Measurements from ENCODE around the gene MLLT10. TPM values are rescaled to one million over a fixed set of nuclear protein-coding genes. Genes with fewer than 3 reads are reported as not detected.

The MLLT10 gene
- polyA plus RNA-seq, 4 donors: 8.9 to 34.3 (median 13.4) TPM

- Histone ChIP-seq H3K4me3 (ENCODE audit: low read depth in 1 of 3, low read length in 3 of 3) (no peak overlapping the region), H3K9me3 (ENCODE audit: control insufficient read depth in 2 of 2, insufficient read depth in 1 of 2, low read depth in 1 of 2, low read length in 1 of 2) (no peaks in the 10 kb centered on the region), H3K27me3 (ENCODE audit: control insufficient read depth in 3 of 3, insufficient read depth in 3 of 3, low read length in 3 of 3) (peaks cover 0 to 10% (median 0%) of the 10 kb centered on the region in 3 donors), H3K27ac (ENCODE audit: low read depth in 1 of 3, low read length in 2 of 3) (peak overlapping the region in 1 of 3 donors; percentile 69), H3K4me1 (ENCODE audit: control insufficient read depth in 3 of 3, insufficient read depth in 2 of 3, low read depth in 1 of 3, low read length in 2 of 3) (peaks cover 0 to 21% (median 0%) of the 10 kb centered on the region in 3 donors), H3K36me3 (ENCODE audit: control insufficient read depth in 3 of 3, insufficient read depth in 2 of 3, low read depth in 1 of 3, low read length in 3 of 3) (no peaks in the 10 kb centered on the region)
- DNase-seq (no peak), FAIRE-seq (no peak)
- 63 to 70% (median 69%) methylated on average over 3 of the region's 3 CpGs for WGBS, 3 donors
Observed at GRCh38 chr10:21506351-21506750, 27.7 kb upstream of the MLLT10 start.

GRCh38 chr10:21507150-21507549 is 26.9 kb upstream of the MLLT10 start:
- FAIRE-seq: no peak
- WGBS, 3 donors: 87 to 90% (median 90%) methylated on average over 21 of the region's 21 CpGs

GRCh38 chr10:21508706-21509331 is 25.2 kb upstream of the MLLT10 start:
- WGBS, 3 donors: 91 to 94% (median 92%) methylated on average over 42 to 43 of the region's 43 CpGs
- Histone ChIP-seq H3K27ac (ENCODE audit: low read depth in 1 of 3, low read length in 2 of 3) (no peak overlapping the region), H3K9me3 (ENCODE audit: control insufficient read depth in 2 of 2, insufficient read depth in 1 of 2, low read depth in 1 of 2, low read length in 1 of 2) (no peaks in the 10 kb centered on the region), H3K4me3 (ENCODE audit: low read depth in 1 of 3, low read length in 3 of 3) (no peak overlapping the region), H3K4me1 (ENCODE audit: control insufficient read depth in 3 of 3, insufficient read depth in 2 of 3, low read depth in 1 of 3, low read length in 2 of 3) (peaks cover 0 to 32% (median 0%) of the 10 kb centered on the region in 3 donors), H3K27me3 (ENCODE audit: control insufficient read depth in 3 of 3, insufficient read depth in 3 of 3, low read length in 3 of 3) (peaks cover 0 to 7% (median 0%) of the 10 kb centered on the region in 3 donors), H3K36me3 (ENCODE audit: control insufficient read depth in 3 of 3, insufficient read depth in 2 of 3, low read depth in 1 of 3, low read length in 3 of 3) (no peaks in the 10 kb centered on the region)
- no peak for DNase-seq
- no peak for FAIRE-seq

More at GRCh38 chr10:21507150-21507549, 26.9 kb upstream of the MLLT10 start:
- no peak overlapping the region for H3K4me3 ChIP-seq (ENCODE audit: low read depth in 1 of 3, low read length in 3 of 3)
- no peaks in the 10 kb centered on the region for H3K9me3 ChIP-seq (ENCODE audit: control insufficient read depth in 2 of 2, insufficient read depth in 1 of 2, low read depth in 1 of 2, low read length in 1 of 2)
- H3K27me3 ChIP-seq (ENCODE audit: control insufficient read depth in 3 of 3, insufficient read depth in 3 of 3, low read length in 3 of 3): peaks cover 0 to 7% (median 0%) of the 10 kb centered on the region in 3 donors
- H3K27ac ChIP-seq (ENCODE audit: low read depth in 1 of 3, low read length in 2 of 3): no peak overlapping the region
- peaks cover 0 to 27% (median 0%) of the 10 kb centered on the region in 3 donors for H3K4me1 ChIP-seq (ENCODE audit: control insufficient read depth in 3 of 3, insufficient read depth in 2 of 3, low read depth in 1 of 3, low read length in 2 of 3)
- DNase-seq: no peak
- H3K36me3 ChIP-seq (ENCODE audit: control insufficient read depth in 3 of 3, insufficient read depth in 2 of 3, low read depth in 1 of 3, low read length in 3 of 3): no peaks in the 10 kb centered on the region

- WGBS, 3 donors: 81 to 94% (median 93%) methylated on average over 42 to 58 of the region's 58 CpGs
- Histone ChIP-seq H3K36me3 (ENCODE audit: control insufficient read depth in 3 of 3, insufficient read depth in 2 of 3, low read depth in 1 of 3, low read length in 3 of 3) (no peaks in the 10 kb centered on the region), H3K27me3 (ENCODE audit: control insufficient read depth in 3 of 3, insufficient read depth in 3 of 3, low read length in 3 of 3) (peaks cover 0 to 7% (median 0%) of the 10 kb centered on the region in 3 donors), H3K9me3 (ENCODE audit: control insufficient read depth in 2 of 2, insufficient read depth in 1 of 2, low read depth in 1 of 2, low read length in 1 of 2) (no peaks in the 10 kb centered on the region), H3K27ac (ENCODE audit: low read depth in 1 of 3, low read length in 2 of 3) (no peak overlapping the region), H3K4me1 (ENCODE audit: control insufficient read depth in 3 of 3, insufficient read depth in 2 of 3, low read depth in 1 of 3, low read length in 2 of 3) (peaks cover 0 to 32% (median 0%) of the 10 kb centered on the region in 3 donors), H3K4me3 (ENCODE audit: low read depth in 1 of 3, low read length in 3 of 3) (peak overlapping the region in 1 of 3 donors; percentile 46)
- no peak for FAIRE-seq
- DNase-seq: no peak
Observed at GRCh38 chr10:21509341-21510240, 24.4 kb upstream of the MLLT10 start.

GRCh38 chr10:21510241-21511094 is 23.6 kb upstream of the MLLT10 start:
- peaks cover 0 to 37% (median 0%) of the 10 kb centered on the region in 3 donors for H3K4me1 ChIP-seq (ENCODE audit: control insufficient read depth in 3 of 3, insufficient read depth in 2 of 3, low read depth in 1 of 3, low read length in 2 of 3)
- no peak for FAIRE-seq
- H3K4me3 ChIP-seq (ENCODE audit: low read depth in 1 of 3, low read length in 3 of 3): peak overlapping the region in 1 of 3 donors; percentile 46
- no peaks in the 10 kb centered on the region for H3K36me3 ChIP-seq (ENCODE audit: control insufficient read depth in 3 of 3, insufficient read depth in 2 of 3, low read depth in 1 of 3, low read length in 3 of 3)
- H3K27me3 ChIP-seq (ENCODE audit: control insufficient read depth in 3 of 3, insufficient read depth in 3 of 3, low read length in 3 of 3): peaks cover 0 to 7% (median 4%) of the 10 kb centered on the region in 3 donors
- H3K9me3 ChIP-seq (ENCODE audit: control insufficient read depth in 2 of 2, insufficient read depth in 1 of 2, low read depth in 1 of 2, low read length in 1 of 2): no peaks in the 10 kb centered on the region
- DNase-seq: no peak
- WGBS, 3 donors: 38 to 72% (median 62%) methylated on average over 32 to 39 of the region's 39 CpGs
- H3K27ac ChIP-seq (ENCODE audit: low read depth in 1 of 3, low read length in 2 of 3): peak overlapping the region in 1 of 3 donors; percentile 45

- no peaks in the 10 kb centered on the region for H3K9me3 ChIP-seq (ENCODE audit: control insufficient read depth in 2 of 2, insufficient read depth in 1 of 2, low read depth in 1 of 2, low read length in 1 of 2)
- DNase-seq: no peak
- 87 to 90% (median 87%) methylated on average over 2 of the region's 2 CpGs for WGBS, 3 donors
- no peak for FAIRE-seq
- no peak overlapping the region for H3K4me3 ChIP-seq (ENCODE audit: low read depth in 1 of 3, low read length in 3 of 3)
- H3K36me3 ChIP-seq (ENCODE audit: control insufficient read depth in 3 of 3, insufficient read depth in 2 of 3, low read depth in 1 of 3, low read length in 3 of 3): no peaks in the 10 kb centered on the region
- peaks cover 0 to 7% (median 5%) of the 10 kb centered on the region in 3 donors for H3K27me3 ChIP-seq (ENCODE audit: control insufficient read depth in 3 of 3, insufficient read depth in 3 of 3, low read length in 3 of 3)
- H3K4me1 ChIP-seq (ENCODE audit: control insufficient read depth in 3 of 3, insufficient read depth in 2 of 3, low read depth in 1 of 3, low read length in 2 of 3): peaks cover 0 to 30% (median 0%) of the 10 kb centered on the region in 3 donors
- H3K27ac ChIP-seq (ENCODE audit: low read depth in 1 of 3, low read length in 2 of 3): peak overlapping the region in 1 of 3 donors; percentile 45
Observed at GRCh38 chr10:21511095-21511570, 22.9 kb upstream of the MLLT10 start.

- Histone ChIP-seq H3K36me3 (ENCODE audit: control insufficient read depth in 3 of 3, insufficient read depth in 2 of 3, low read depth in 1 of 3, low read length in 3 of 3) (no peaks in the 10 kb centered on the region), H3K9me3 (ENCODE audit: control insufficient read depth in 2 of 2, insufficient read depth in 1 of 2, low read depth in 1 of 2, low read length in 1 of 2) (no peaks in the 10 kb centered on the region), H3K27ac (ENCODE audit: low read depth in 1 of 3, low read length in 2 of 3) (peak overlapping the region in 1 of 3 donors; percentile 45), H3K4me3 (ENCODE audit: low read depth in 1 of 3, low read length in 3 of 3) (no peak overlapping the region), H3K4me1 (ENCODE audit: control insufficient read depth in 3 of 3, insufficient read depth in 2 of 3, low read depth in 1 of 3, low read length in 2 of 3) (peaks cover 0 to 28% (median 0%) of the 10 kb centered on the region in 3 donors), H3K27me3 (ENCODE audit: control insufficient read depth in 3 of 3, insufficient read depth in 3 of 3, low read length in 3 of 3) (peaks cover 0 to 13% (median 5%) of the 10 kb centered on the region in 3 donors)
- FAIRE-seq: peak; percentile 5
- 24 to 67% (median 46%) methylated on average over 3 of the region's 3 CpGs for WGBS, 3 donors
- peak; percentile 47 to 49 for DNase-seq
Observed at GRCh38 chr10:21511946-21512572, 22.0 kb upstream of the MLLT10 start.

All from small intestine (tissue), 7 donors.